ENCODE results near the gene BRIX1.

BRIX1 gene

DNA sequence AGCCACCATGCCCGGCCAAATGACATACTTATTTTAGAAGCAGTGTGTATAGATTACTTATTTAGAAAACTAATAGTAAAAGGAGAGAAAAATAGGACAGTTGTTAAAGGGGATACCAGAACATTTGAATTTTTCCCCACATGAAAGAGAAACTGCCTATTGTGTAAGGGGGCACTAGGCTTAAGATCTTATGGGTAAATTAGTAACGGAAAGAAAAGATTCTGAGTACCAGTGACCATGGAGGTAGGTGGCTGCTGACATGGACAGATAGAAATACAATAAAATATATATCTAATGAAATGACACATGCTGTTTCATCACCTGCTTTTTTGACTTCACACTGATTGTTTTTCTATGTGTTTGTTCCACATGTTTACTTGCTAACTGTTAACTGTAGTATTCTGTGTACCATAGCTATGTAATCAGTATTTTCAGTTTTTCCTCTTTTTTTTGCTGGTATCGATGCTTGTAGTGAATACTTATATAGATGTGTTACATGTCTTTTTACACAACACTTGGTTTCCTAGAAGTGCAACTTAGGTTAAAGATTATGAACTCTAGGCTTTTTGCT lies 10.9 kb downstream of the BRIX1 start:
- peaks cover 15% of the 10 kb centered on the region for H3K36me3 Mint-ChIP-seq
- no peak for DNase-seq (ENCODE audit: low spot score in 2 of 2)
- H3K27ac Mint-ChIP-seq, result no peak overlapping the region
- no peak for ATAC-seq (ENCODE audit: low read depth)
- H3K4me1 Mint-ChIP-seq, result peaks cover 13% of the 10 kb centered on the region
- no peak overlapping the region for H3K4me3 Mint-ChIP-seq
- H3K27me3 Mint-ChIP-seq, result no peaks in the 10 kb centered on the region
- H3K9me3 Mint-ChIP-seq, result no peaks in the 10 kb centered on the region

DNA sequence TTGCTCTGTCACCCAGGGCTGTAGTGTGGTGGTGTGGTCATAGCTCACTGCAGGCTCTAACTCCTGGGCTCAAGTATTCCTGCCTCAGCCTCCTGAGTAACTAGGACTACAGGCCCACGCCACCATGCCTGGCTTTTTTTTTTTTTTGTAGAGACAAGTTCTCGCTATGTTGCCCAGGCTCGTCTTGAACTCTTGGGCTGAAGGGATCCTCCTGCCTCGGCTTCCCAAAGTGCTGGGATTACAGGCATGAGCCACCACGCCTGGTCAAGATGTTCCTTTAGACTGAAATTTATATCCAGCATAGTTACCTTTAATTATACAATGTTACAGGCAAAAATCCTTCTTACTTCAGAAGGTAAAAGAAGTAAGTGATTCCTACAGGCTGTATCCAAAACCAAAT lies 12.3 kb downstream of the BRIX1 start:
- Mint-ChIP-seq H3K36me3 (peaks cover 14% of the 10 kb centered on the region), H3K9me3 (no peaks in the 10 kb centered on the region), H3K27me3 (no peaks in the 10 kb centered on the region), H3K4me1 (peaks cover 16% of the 10 kb centered on the region), H3K27ac (no peak overlapping the region), H3K4me3 (no peak overlapping the region)
- ATAC-seq (ENCODE audit: low read depth) (no peak), DNase-seq (ENCODE audit: low spot score in 2 of 2) (no peak)

DNA sequence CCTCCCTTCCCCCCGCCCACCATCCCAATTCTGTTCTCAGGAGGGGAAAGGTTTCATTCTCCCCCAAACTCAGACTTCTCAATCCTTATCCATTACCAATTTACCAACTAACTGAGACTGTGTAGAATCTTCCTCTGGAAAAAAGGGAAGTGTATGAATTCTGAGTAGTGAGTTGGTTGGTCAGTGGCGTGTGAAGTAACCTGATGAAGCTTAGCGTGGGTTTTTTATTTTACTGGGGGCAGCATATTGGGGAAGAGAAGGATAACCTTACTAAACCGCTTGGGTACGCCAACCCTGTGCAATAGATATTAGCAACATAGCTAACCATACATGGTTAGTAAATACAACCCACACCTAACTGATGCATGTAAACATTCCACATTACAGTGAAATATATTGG lies 12.8 kb downstream of the BRIX1 start:
- Mint-ChIP-seq H3K36me3 (peaks cover 14% of the 10 kb centered on the region), H3K27ac (no peak overlapping the region), H3K9me3 (no peaks in the 10 kb centered on the region), H3K27me3 (no peaks in the 10 kb centered on the region), H3K4me1 (peaks cover 16% of the 10 kb centered on the region), H3K4me3 (no peak overlapping the region)
- DNase-seq (ENCODE audit: low spot score in 2 of 2), result no peak
- no peak for ATAC-seq (ENCODE audit: low read depth)

DNA sequence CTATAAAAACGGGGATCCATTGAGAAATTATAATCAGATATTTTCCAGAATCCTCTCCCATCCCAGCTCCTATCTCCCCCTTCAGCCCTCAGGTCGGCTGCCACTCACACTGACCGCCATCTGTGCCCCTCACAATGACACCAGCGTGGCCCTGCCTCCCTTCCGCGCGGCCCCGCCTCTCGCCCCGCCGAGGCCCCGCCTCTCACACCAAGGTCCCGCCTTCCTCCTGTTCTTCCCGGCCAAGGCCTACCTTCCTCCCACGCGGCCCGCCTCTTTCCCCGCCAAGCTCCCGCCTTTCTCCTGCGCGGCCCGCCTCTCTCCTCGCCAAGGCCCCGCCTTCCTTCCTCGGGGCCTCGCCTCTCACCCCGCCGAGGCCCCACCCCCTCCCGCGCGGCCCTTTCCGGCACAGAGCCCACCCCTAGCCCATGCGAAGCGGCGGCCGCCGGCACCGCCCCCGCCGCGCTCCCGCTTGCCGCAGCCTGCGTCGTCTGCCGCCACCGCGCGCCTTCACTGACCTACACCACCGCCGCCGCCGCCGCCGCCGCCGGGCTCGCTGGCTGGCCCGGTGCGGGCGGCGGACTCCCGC lies 13.7 kb downstream of the BRIX1 start, which contains the start of gene DNAJC21:
TSS of gene DNAJC21 (plus strand) at position 426 of the 586 bp plus-strand sequence. CDS start 261 bp downstream, outside the sequence.
- ATAC-seq (ENCODE audit: low read depth) (peak; percentile 85), DNase-seq (ENCODE audit: low spot score in 2 of 2) (peak; percentile 91 to 97)
- Mint-ChIP-seq H3K27me3 (no peaks in the 10 kb centered on the region), H3K9me3 (no peaks in the 10 kb centered on the region), H3K4me1 (peaks cover 19% of the 10 kb centered on the region), H3K36me3 (peaks cover 18% of the 10 kb centered on the region), H3K27ac (peak within 1 kb of the TSS; percentile 95), H3K4me3 (peak within 1 kb of the TSS; percentile 99)

DNA sequence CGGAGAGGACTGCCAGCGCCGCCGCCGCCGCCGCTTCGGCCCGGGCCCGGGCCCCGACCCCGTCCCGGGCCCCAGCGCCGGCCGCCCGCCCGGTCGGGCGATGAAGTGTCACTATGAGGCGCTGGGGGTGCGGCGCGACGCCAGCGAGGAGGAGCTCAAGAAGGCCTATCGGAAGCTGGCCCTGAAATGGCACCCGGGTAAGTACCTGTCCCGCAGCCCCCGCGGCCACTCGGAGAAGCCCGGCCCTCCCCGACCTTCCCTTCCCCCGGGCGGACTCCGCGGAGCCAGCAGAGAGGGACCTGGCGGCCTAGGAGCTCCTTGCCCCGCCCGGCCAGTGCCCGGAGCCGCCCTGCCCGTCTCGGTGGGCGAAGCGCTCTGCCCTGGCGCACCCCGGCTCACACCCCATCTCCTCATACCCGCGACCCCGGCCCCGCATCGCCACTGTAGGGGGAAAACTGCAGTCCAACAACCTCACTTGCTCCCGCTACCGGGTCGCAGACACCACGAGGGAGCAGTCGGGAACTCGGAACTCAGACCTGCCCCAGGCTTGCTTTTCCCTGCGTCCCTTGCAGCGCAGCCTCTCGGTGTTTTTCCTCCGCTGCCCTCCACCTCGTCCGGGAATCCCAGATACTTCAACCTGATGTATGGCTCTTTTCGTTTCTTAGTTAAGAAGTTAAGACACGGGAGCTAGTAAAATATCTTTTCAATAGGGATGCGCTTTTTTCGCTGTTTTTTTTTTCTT lies 14.4 kb downstream of the BRIX1 start:
- Mint-ChIP-seq H3K9me3 (no peaks in the 10 kb centered on the region), H3K36me3 (peaks cover 18% of the 10 kb centered on the region), H3K4me1 (peaks cover 19% of the 10 kb centered on the region), H3K4me3 (peak overlapping the region; percentile 99), H3K27me3 (no peaks in the 10 kb centered on the region), H3K27ac (peak overlapping the region; percentile 95)
- ATAC-seq (ENCODE audit: low read depth) (peak; percentile 72), DNase-seq (ENCODE audit: low spot score in 2 of 2) (peak; percentile 66 to 71)

DNA sequence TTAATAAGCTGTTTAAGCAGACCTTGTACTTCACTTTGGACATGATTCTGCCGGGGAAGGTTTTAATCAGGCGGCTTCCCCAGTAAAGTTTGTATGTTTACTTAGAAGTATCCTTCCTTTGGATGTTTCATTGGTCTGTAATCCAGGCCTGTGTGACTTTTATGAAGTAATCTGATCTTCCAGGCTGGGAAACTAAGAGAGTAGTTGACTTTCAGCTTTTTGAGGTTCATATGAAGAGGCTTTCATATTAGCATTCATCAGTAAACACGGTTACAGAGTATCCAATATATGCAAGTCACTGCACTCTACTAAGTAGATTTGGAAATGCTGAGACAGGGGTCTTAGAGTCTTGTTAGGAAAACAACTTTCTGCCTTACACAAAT lies 14.9 kb downstream of the BRIX1 start:
- DNase-seq (ENCODE audit: low spot score in 2 of 2) (no peak), ATAC-seq (ENCODE audit: low read depth) (no peak)
- Mint-ChIP-seq H3K9me3 (no peaks in the 10 kb centered on the region), H3K27ac (peak overlapping the region; percentile 95), H3K4me1 (peaks cover 19% of the 10 kb centered on the region), H3K4me3 (peak overlapping the region; percentile 99), H3K27me3 (no peaks in the 10 kb centered on the region), H3K36me3 (peaks cover 16% of the 10 kb centered on the region)

DNA sequence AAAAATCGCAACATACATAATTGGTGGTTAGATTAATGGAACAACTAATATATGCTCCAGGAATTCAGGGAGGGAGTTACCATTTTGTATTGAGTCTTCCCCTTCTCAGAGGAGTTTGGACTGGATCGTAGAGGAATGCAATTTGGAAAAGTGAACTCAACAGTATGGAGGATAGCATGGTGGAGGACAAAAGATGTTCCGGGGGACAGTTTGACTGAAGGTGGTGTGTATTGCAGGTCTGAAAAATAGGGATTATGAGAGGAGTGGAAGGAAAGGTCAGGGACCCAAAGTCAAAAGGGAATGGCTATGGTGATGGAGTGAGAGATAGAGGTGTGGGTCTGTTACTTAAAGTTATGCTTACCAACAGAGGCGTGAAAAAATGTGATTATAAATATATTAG lies 15.4 kb downstream of the BRIX1 start:
- no peaks in the 10 kb centered on the region for H3K27me3 Mint-ChIP-seq
- no peak for ATAC-seq (ENCODE audit: low read depth)
- H3K27ac Mint-ChIP-seq, result peak overlapping the region; percentile 95
- peaks cover 19% of the 10 kb centered on the region for H3K4me1 Mint-ChIP-seq
- no peak for DNase-seq (ENCODE audit: low spot score in 2 of 2)
- peaks cover 15% of the 10 kb centered on the region for H3K36me3 Mint-ChIP-seq
- H3K9me3 Mint-ChIP-seq, result no peaks in the 10 kb centered on the region
- peak overlapping the region; percentile 99 for H3K4me3 Mint-ChIP-seq

DNA sequence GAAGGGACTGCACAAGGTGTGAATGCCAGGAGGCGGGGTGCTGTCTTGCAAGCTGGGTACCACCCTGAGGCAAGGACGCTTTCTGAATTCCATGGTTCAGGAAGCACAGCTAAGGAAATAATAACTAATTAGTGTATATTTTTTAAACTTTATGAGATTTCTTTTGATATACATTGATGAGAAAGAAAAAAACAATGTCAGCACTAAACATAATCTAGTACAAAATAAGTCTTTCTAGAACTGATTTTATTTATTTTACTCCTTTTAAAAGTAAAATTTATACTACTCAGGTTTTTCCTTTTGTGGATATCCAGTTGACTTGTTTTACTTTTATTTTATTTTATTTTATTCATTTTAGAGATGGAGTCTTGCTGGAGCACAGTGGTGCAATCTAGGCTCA lies 17.4 kb downstream of the BRIX1 start:
- Mint-ChIP-seq H3K9me3 (no peaks in the 10 kb centered on the region), H3K4me3 (no peak overlapping the region), H3K27me3 (no peaks in the 10 kb centered on the region), H3K4me1 (peaks cover 19% of the 10 kb centered on the region), H3K36me3 (peaks cover 17% of the 10 kb centered on the region), H3K27ac (no peak overlapping the region)
- DNase-seq (ENCODE audit: low spot score in 2 of 2), result no peak
- no peak for ATAC-seq (ENCODE audit: low read depth)

DNA sequence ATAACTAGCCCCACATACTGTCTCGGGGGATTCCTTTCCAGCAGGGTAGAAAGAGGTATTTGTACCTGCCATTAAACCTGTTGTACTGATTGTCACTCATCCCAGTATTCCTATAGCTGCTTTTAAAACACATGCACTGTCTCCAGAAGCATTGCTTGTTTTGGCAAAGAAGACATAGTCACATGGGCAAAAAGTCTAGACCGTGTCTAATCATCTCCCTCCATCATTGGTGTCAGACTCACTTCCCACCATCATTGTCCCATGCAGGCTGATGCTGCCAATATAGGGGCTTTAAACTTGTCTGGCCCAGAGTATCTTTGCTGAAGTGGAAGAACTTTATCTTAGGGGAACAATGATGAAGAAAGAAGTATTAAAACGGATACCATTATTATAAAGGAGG lies 26.4 kb downstream of the BRIX1 start:
- peaks cover 28% of the 10 kb centered on the region for H3K36me3 Mint-ChIP-seq
- H3K9me3 Mint-ChIP-seq, result no peaks in the 10 kb centered on the region
- no peak overlapping the region for H3K4me3 Mint-ChIP-seq
- H3K4me1 Mint-ChIP-seq, result no peaks in the 10 kb centered on the region
- ATAC-seq (ENCODE audit: low read depth) (no peak), DNase-seq (ENCODE audit: low spot score in 2 of 2) (no peak)
- H3K27me3 Mint-ChIP-seq, result no peaks in the 10 kb centered on the region
- H3K27ac Mint-ChIP-seq, result no peak overlapping the region

DNA sequence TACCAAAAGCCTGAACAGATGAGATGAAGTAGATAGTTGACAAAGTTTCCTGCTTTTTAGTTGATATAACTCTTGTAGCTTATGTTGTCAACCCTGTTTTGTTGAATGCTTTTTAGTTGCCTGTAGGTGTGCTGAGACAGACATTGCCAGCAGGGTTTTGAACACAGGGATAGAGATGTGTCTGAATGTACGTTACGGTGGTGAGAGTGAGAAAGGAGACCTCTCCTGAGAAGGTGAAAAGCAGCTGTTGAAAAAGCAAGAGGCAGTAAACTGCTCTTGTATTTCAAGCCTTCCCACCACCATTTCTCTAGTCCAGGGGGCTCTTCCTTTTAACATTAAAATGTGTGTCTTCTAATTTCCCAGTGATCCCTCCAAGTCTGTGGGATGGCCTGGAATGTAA lies 28.5 kb downstream of the BRIX1 start:
- no peak for DNase-seq (ENCODE audit: low spot score in 2 of 2)
- H3K4me3 Mint-ChIP-seq, result no peak overlapping the region
- ATAC-seq (ENCODE audit: low read depth), result no peak
- no peaks in the 10 kb centered on the region for H3K4me1 Mint-ChIP-seq
- H3K36me3 Mint-ChIP-seq, result peaks cover 28% of the 10 kb centered on the region
- no peaks in the 10 kb centered on the region for H3K9me3 Mint-ChIP-seq
- H3K27me3 Mint-ChIP-seq, result no peaks in the 10 kb centered on the region
- H3K27ac Mint-ChIP-seq, result no peak overlapping the region

DNA sequence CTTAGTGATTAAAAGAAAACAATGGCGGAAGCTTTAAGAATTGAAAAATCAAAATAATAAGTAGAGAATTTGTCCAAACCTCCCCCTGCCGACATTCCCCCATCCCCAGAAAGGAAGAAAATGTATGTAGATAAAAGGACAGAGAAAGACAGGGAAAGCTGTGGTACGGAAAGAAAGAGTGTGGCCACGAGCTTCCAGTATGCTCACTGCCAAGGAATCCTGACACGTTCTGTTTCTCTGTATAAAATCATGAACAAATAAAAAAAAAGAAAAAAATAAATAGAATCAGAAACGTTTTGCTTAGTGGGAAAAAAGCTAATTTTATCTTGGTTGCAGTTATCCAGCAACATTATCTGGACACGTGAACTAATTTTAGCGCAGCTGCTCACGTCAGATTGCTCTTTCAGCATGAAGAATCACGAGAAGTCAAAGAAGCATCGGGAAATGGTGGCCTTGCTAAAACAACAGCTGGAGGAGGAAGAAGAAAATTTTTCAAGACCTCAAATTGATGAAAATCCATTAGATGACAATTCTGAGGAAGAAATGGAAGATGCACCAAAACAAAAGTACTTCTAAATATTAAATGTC lies 29.0 kb downstream of the BRIX1 start:
- peaks cover 32% of the 10 kb centered on the region for H3K36me3 Mint-ChIP-seq
- H3K27me3 Mint-ChIP-seq, result no peaks in the 10 kb centered on the region
- H3K4me3 Mint-ChIP-seq, result no peak overlapping the region
- no peaks in the 10 kb centered on the region for H3K4me1 Mint-ChIP-seq
- H3K9me3 Mint-ChIP-seq, result no peaks in the 10 kb centered on the region
- H3K27ac Mint-ChIP-seq, result no peak overlapping the region
- no peak for DNase-seq (ENCODE audit: low spot score in 2 of 2)
- ATAC-seq (ENCODE audit: low read depth), result no peak

DNA sequence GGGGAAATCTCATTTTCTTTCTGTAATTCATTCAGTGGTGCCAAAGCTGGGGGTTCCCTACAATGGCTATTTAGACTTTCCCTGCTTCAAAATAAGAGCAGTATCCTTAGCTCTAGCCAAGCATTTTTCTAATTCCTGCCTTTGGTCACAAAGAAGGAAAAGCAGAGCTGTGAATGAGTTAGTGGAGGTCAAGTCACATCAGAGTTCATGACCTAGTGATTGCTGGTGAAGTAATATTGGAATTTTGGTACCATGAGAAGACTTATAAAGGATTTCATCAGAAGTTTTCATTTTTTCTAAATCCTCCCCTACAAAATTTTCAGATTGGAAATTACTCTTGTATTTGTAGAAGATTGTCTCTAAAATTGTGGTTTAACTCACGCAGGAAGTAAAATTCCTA lies 41.8 kb downstream of the BRIX1 start:
- ATAC-seq (ENCODE audit: low read depth) (no peak), DNase-seq (ENCODE audit: low spot score in 2 of 2) (no peak)
- H3K4me3 Mint-ChIP-seq, result no peak overlapping the region
- H3K27ac Mint-ChIP-seq, result peak overlapping the region; percentile 31
- no peaks in the 10 kb centered on the region for H3K27me3 Mint-ChIP-seq
- no peaks in the 10 kb centered on the region for H3K9me3 Mint-ChIP-seq
- H3K4me1 Mint-ChIP-seq, result no peaks in the 10 kb centered on the region
- peaks cover 12% of the 10 kb centered on the region for H3K36me3 Mint-ChIP-seq

DNA sequence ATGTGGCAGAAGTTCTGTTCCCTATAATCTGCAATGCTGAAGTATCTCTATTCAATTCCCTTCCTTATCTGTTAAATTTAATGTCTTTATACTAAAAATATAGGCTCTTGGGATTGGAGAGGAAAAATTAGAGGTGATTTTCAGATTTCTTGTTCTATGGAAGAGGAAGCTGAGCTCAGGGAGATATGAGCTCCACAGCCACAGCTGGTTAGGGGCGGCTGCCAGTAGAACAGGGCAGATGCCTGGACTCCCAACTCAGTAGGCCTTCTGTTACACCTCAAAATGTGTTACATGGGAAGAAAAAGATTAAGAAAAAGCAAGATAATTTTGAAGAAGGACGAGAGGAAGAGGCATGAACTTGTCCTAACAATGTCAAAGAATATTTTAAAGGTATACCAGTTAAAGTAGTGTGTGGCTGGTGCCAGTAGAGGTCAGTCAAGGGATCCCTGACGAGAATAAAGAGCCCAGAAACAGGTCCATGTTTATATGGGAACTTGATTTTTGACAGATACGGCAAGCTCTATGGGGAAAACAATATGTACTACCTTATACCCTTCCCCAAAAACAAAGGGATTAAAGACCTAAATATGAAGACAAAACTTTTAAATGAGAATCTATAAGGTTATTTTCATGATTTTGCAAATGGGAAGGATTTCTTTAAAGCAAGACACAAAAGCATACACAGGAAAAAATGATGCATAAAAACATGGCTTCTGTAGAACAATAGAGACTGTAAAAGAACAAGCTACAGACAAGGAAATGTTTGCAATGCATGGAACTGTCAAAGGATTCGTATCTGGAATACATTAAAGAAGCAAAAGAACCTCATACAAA lies 42.6 kb downstream of the BRIX1 start:
- ATAC-seq (ENCODE audit: low read depth) (peak; percentile 45), DNase-seq (ENCODE audit: low spot score in 2 of 2) (no peak)
- Mint-ChIP-seq H3K27ac (no peak overlapping the region), H3K4me3 (no peak overlapping the region), H3K9me3 (no peaks in the 10 kb centered on the region), H3K27me3 (no peaks in the 10 kb centered on the region), H3K4me1 (no peaks in the 10 kb centered on the region), H3K36me3 (peaks cover 10% of the 10 kb centered on the region)

DNA sequence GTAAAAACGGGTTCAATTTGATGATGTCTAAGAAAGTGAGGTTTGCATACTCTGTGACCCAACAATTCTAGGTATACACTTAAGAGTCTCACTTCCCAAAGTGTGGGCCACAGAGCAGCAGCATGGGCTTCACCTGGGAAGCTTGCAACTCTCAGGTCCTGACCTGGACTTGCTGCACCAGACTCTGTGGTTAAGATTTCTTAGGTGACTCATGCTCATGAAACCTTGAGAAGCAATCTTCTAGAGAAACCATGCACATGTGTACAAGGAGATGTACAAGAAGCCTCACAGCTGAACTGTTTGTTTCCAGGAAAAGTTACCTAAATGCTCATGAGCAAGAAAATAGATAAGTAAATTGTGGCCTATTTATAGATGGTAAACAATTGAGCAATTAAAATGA lies 43.8 kb downstream of the BRIX1 start:
- no peaks in the 10 kb centered on the region for H3K4me1 Mint-ChIP-seq
- peaks cover 10% of the 10 kb centered on the region for H3K36me3 Mint-ChIP-seq
- DNase-seq (ENCODE audit: low spot score in 2 of 2) (no peak), ATAC-seq (ENCODE audit: low read depth) (no peak)
- no peaks in the 10 kb centered on the region for H3K9me3 Mint-ChIP-seq
- H3K4me3 Mint-ChIP-seq, result no peak overlapping the region
- H3K27ac Mint-ChIP-seq, result peak overlapping the region; percentile 28
- H3K27me3 Mint-ChIP-seq, result no peaks in the 10 kb centered on the region
